ENCODE measurements around the gene SYNE1.
"Not testable (repeated sequence)": the region's sequence is repeated elsewhere in the genome, so short reads cannot be mapped to it uniquely, and the experiment has no call there.

SYNE1 gene

GRCh38 chr6:152087096-152087495 is 550.1 kb downstream of the SYNE1 start:
- DNase-seq: no peak

GRCh38 chr6:152086223-152086873 is 550.8 kb downstream of the SYNE1 start:
- DNase-seq: no peak

GRCh38 chr6:152085451-152085921 is 551.7 kb downstream of the SYNE1 start:
- DNase-seq: no peak

GRCh38 chr6:152078804-152079203 is 558.4 kb downstream of the SYNE1 start:
- no peak for DNase-seq

- DNase-seq: no peak
These were observed 559.2 kb downstream of the SYNE1 start for GRCh38 chr6:152078001-152078400.

DNA sequence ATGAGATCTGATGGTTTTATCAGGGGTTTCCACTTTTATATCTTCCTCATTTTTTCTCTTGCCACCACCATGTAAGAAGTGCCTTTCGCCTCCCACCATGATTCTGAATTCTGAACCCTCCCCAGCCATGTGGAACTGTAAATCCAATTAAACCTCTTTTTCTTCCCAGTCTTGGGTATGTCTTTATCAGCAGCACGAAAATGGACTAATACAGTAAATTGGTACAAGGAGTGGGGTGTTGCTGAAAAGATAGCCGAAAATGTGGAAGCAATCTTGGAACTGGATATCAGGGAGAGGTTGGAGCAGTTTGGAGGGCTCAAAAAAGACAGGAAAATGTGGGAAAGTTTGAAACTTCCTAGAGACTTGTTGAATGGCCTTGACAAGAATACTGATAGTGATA is 560.9 kb downstream of the SYNE1 start:
- DNase-seq: not testable (repeated sequence)

DNA sequence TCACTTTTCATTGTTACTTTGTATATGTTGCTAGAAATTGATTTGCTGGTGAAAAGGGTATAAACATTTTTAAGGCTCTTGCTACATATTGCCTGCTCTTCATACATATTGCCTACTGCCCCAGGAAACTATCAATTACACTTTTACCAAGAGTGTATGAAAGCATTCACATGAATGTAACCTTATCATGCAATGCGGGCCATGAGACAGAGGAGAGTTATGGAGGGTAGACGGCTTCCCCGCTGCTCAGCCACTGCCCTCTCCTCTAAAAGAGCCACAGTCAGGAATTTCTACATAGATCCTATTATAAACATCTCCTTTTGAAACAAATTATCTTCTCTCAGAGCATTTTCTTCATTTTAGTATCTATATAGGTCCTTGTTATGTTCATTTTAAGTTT is 565.3 kb downstream of the SYNE1 start:
- DNase-seq: no peak
